ENCODE measurements around the gene TNNT1.

The TNNT1 gene

GRCh38 chr19:55087542-55087901 lies 61.5 kb downstream of the TNNT1 start:
- DNase-seq: no peak

- peak; percentile 95 for DNase-seq
Observed at GRCh38 chr19:55086730-55087541, 62.1 kb downstream of the TNNT1 start.

- no peak for DNase-seq
Observed at GRCh38 chr19:55085923-55086715, 62.9 kb downstream of the TNNT1 start.

GRCh38 chr19:55084416-55084815 lies 64.6 kb downstream of the TNNT1 start:
- DNase-seq: no peak

- DNase-seq: no peak
Observed at GRCh38 chr19:55083004-55083850, 65.8 kb downstream of the TNNT1 start.

Measured in HCEC 1CT (cell line).